ENCODE measurements around the gene MYH11. TPM values are rescaled to one million over a fixed set of nuclear protein-coding genes. Genes with fewer than 3 reads are reported as not detected.
A peak's percentile ranks its signal among the peaks of the same experiment; 100 is the strongest.

MYH11 gene
- polyA plus RNA-seq, 3 donors = 0.06 TPM; not detected in 2

- Histone ChIP-seq H3K79me2 (ENCODE audit: insufficient read depth, low read length) (peaks cover 91% of the 10 kb centered on the region), H3K27me3 (ENCODE audit: control insufficient read depth in 2 of 2, insufficient read depth in 2 of 2, low read length in 2 of 2) (no peaks in the 10 kb centered on the region), H3K9me3 (replicated peaks in 1 of 2; ENCODE audit: control insufficient read depth in 1 of 2, insufficient read depth in 1 of 2, low read length in 2 of 2) (no peaks in the 10 kb centered on the region), H2AFZ (ENCODE audit: insufficient read depth, low read depth, low read length, poor library complexity, severe bottlenecking) (no peak overlapping the region), H3K4me2 (replicated peaks; ENCODE audit: extremely low read depth, low read length, poor library complexity, severe bottlenecking) (no peak overlapping the region), H3K27ac (ENCODE audit: low read depth in 1 of 2, low read length in 2 of 2) (peak overlapping the region in 1 of 2 donors; percentile 53), H3K36me3 (replicated peaks in 1 of 2; ENCODE audit: control insufficient read depth in 1 of 2, insufficient read depth in 2 of 2, low read length in 2 of 2) (peaks cover 0 to 54% of the 10 kb centered on the region in 2 donors), H3K9ac (ENCODE audit: insufficient read depth, low read length, poor library complexity, severe bottlenecking) (no peak overlapping the region), H4K20me1 (ENCODE audit: insufficient read depth, low read length) (peaks cover 84% of the 10 kb centered on the region), H3K4me1 (ENCODE audit: control insufficient read depth in 1 of 2, insufficient read depth in 2 of 2, low read length in 2 of 2) (peaks cover 14 to 36% of the 10 kb centered on the region in 2 donors), H3K4me3 (replicated peaks in 1 of 3; ENCODE audit: low read depth in 2 of 3, low read length in 3 of 3) (no peak overlapping the region)
- peak overlapping the region in 1 of 7 donors; percentile 12 for H3K27ac Mint-ChIP-seq
- DNase-seq = no peak
- TF ChIP-seq CTCF (IDR thresholded peaks at IDR 0.05) = no peak
- intact Hi-C loops (cut with micrococcal nuclease) = no loop called here
- no peaks in the 10 kb centered on the region for H3K27me3 Mint-ChIP-seq (ENCODE audit: low read depth in 3 of 3)
- no peak overlapping the region for H3K4me3 Mint-ChIP-seq
- peaks cover 31% of the 10 kb centered on the region in 2 donors for H3K36me3 Mint-ChIP-seq
- no CpG with 5 or more reads among the region's 2 CpGs for WGBS (ENCODE audit: insufficient coverage)
- no peaks in the 10 kb centered on the region for H3K9me3 Mint-ChIP-seq
- peaks cover 33% of the 10 kb centered on the region for H3K4me1 Mint-ChIP-seq
These were observed 202.2 kb downstream of the MYH11 start for GRCh38 chr16:15654591-15654990.

- TF ChIP-seq CTCF (IDR thresholded peaks at IDR 0.05) = no peak
- Mint-ChIP-seq H3K4me3 (no peak overlapping the region), H3K9me3 (no peaks in the 10 kb centered on the region), H3K27ac (peak overlapping the region in 1 of 7 donors; percentile 19), H3K27me3 (ENCODE audit: low read depth in 3 of 3) (peaks cover 0 to 2% (median 0%) of the 10 kb centered on the region in 3 donors), H3K36me3 (peaks cover 28 to 31% of the 10 kb centered on the region in 2 donors), H3K4me1 (peaks cover 25% of the 10 kb centered on the region)
- no peaks in the 10 kb centered on the region for H3K9me3 ChIP-seq (replicated peaks in 1 of 2; ENCODE audit: control insufficient read depth in 1 of 2, insufficient read depth in 1 of 2, low read length in 2 of 2)
- H4K20me1 ChIP-seq (ENCODE audit: insufficient read depth, low read length) = peaks cover 71% of the 10 kb centered on the region
- no peak overlapping the region for H3K27ac ChIP-seq (ENCODE audit: low read depth in 1 of 2, low read length in 2 of 2)
- DNase-seq = no peak
- no peak overlapping the region for H3K4me3 ChIP-seq (replicated peaks in 1 of 3; ENCODE audit: low read depth in 2 of 3, low read length in 3 of 3)
- intact Hi-C loops (cut with micrococcal nuclease) = no loop called here
- peaks cover 78% of the 10 kb centered on the region for H3K79me2 ChIP-seq (ENCODE audit: insufficient read depth, low read length)
- WGBS (ENCODE audit: insufficient coverage) = 80% methylated on average over 1 of the region's 4 CpGs
- peaks cover 0 to 52% of the 10 kb centered on the region in 2 donors for H3K36me3 ChIP-seq (replicated peaks in 1 of 2; ENCODE audit: control insufficient read depth in 1 of 2, insufficient read depth in 2 of 2, low read length in 2 of 2)
- H3K27me3 ChIP-seq (ENCODE audit: control insufficient read depth in 2 of 2, insufficient read depth in 2 of 2, low read length in 2 of 2) = no peaks in the 10 kb centered on the region
- peaks cover 16 to 34% of the 10 kb centered on the region in 2 donors for H3K4me1 ChIP-seq (ENCODE audit: control insufficient read depth in 1 of 2, insufficient read depth in 2 of 2, low read length in 2 of 2)
- H2AFZ ChIP-seq (ENCODE audit: insufficient read depth, low read depth, low read length, poor library complexity, severe bottlenecking) = no peak overlapping the region
- H3K4me2 ChIP-seq (replicated peaks; ENCODE audit: extremely low read depth, low read length, poor library complexity, severe bottlenecking) = no peak overlapping the region
- H3K9ac ChIP-seq (ENCODE audit: insufficient read depth, low read length, poor library complexity, severe bottlenecking) = no peak overlapping the region
These were observed 203.6 kb downstream of the MYH11 start for GRCh38 chr16:15653227-15653626.

Small RNAs within 50 kb of the gene (small RNA-seq; reads per million reads assigned to genes)
- gene RNU6-213P (ENCODE audit: insufficient read length, low read depth) = not detected

Other genes starting within 250 kb of the MYH11 start
- gene MARF1, start 213.9 kb downstream of the MYH11 start, polyA plus RNA-seq = 10 to 100 TPM in 1 of 3 donors, 1 to 10 TPM in 2; 5.7 to 39.9 (median 9.8) TPM
- 10 to 100 TPM; 26.0 to 47.8 (median 28.0) TPM for gene NDE1, start 206.8 kb downstream of the MYH11 start, polyA plus RNA-seq
- 10 to 100 TPM; 11.6 to 27.3 (median 24.7) TPM for gene CEP20, start 31.6 kb upstream of the MYH11 start, polyA plus RNA-seq
- gene ABCC1, start 92.6 kb upstream of the MYH11 start, polyA plus RNA-seq = 10 to 100 TPM in 1 of 3 donors, 1 to 10 TPM in 2; 1.4 to 23.6 (median 3.0) TPM